HUES6 (cell line): ENCODE data around the gene PRM1.

Experiments used
- H3K27ac ChIP-seq: 2 replicates; pipeline ENCODE4 v1.7.0; 2013; ENCODE audit warnings: low read depth, mild to moderate bottlenecking, low read length, inconsistent platforms
- H3K27me3 ChIP-seq: 2 replicates; pipeline ENCODE4 v1.6.1; 2013; ENCODE audit warnings: low read length; ENCODE audit not compliant: control insufficient read depth, insufficient read depth
- H3K36me3 ChIP-seq: 2 replicates; pipeline ENCODE4 v1.6.1; 2013; ENCODE audit warnings: low read length; ENCODE audit not compliant: control insufficient read depth, insufficient read depth
- H3K4me1 ChIP-seq: 2 replicates; pipeline ENCODE4 v1.6.1; 2013; ENCODE audit warnings: low read length; ENCODE audit not compliant: control insufficient read depth, insufficient read depth
- H3K4me3 ChIP-seq: 2 replicates; pipeline ENCODE4 v1.5.1; 2013; ENCODE audit warnings: low read depth, low read length
- H3K9ac ChIP-seq: one replicate; pipeline ENCODE4 v1.6.1; 2013; ENCODE audit warnings: mild to moderate bottlenecking, low read length
- H3K9me3 ChIP-seq: 2 replicates; pipeline ENCODE4 v1.6.1; 2013; ENCODE audit warnings: low read depth, low read length; ENCODE audit not compliant: control insufficient read depth, insufficient read depth

The PRM1 gene

DNA sequence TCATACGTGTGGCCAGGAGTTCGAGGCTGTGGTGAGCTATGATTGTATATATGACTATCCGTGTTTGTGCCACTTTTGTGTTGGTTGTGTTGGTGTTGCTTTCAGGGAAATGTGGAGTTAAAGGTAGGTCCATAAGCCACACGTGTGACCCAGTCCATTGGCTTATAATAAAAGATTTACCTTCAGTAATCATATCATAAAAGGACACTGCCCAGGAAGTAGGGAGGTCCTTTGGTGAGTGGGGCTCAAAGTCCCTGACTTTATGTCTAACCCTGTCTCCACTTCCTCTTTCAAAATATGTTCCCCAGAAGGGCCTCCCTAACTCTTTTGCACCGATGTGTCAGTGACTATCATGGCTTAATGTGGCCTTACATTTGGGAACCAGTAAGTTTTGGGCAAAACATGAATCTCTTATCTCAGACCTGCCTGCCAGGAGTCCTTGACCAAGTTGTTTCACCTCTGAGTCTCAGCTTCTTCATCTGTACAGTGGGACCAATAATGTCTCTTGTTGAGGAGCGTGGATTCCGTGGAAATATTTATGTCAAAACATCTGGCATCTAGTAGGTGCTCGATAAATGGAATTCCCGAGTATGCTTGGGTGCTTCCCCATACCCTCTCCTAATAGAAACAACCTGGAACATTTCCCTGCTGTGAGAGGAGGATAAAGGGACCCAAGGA lies 16.8 kb downstream of the PRM1 start:
- H3K27me3 ChIP-seq, result no peaks in the 10 kb centered on the region
- H3K4me3 ChIP-seq, result no peak overlapping the region
- no peaks in the 10 kb centered on the region for H3K9me3 ChIP-seq
- no peak overlapping the region for H3K27ac ChIP-seq
- H3K36me3 ChIP-seq, result no peaks in the 10 kb centered on the region
- H3K9ac ChIP-seq, result no peak overlapping the region
- 0 out of 2 replicates have a peak, but pooled peaks cover 8% of the 10 kb centered on the region for H3K4me1 ChIP-seq

DNA sequence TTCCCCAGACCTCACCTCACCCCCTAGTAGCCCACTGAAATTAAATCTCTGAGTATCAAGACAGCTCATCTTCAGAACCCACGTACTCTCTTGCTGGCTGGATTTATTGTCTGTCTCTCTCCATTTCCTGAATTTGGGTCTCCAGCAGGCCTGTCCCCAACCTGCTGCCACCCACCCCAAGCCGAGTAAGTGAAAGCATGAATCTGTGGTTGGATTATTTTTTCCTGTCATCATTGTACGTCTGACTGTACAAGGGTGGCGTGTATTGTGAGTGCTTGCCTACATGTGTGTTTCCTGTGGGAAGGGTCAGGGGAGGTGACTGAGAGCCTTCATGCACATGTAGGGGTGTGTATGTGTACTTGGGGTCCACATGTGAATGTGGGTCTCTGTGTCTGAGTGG lies 17.4 kb downstream of the PRM1 start:
- Histone ChIP-seq H3K9ac (no peak overlapping the region), H3K4me1 (0 out of 2 replicates have a peak, but pooled peaks cover 8% of the 10 kb centered on the region), H3K9me3 (no peaks in the 10 kb centered on the region), H3K4me3 (no peak overlapping the region), H3K27me3 (no peaks in the 10 kb centered on the region), H3K27ac (no peak overlapping the region), H3K36me3 (no peaks in the 10 kb centered on the region)

DNA sequence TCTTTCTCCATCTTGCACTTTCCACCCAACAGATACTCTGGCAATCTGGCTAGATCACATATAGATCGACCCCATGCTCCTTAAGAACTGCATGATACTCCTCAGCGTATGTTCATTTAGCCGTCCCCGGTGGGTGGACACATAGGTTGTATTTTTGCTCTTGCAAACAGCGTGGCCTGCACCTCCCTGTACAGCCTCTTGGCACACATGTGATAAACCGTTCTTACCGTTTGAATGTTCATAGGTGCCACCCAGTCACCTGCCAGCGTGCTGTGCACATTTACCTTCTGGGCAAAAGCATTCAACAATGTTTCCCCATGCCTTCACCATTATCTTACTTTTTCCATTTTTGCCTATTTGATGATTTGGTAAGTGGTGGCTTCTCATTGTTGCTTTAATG lies 18.2 kb downstream of the PRM1 start:
- no peaks in the 10 kb centered on the region for H3K36me3 ChIP-seq
- no peak overlapping the region for H3K9ac ChIP-seq
- H3K4me1 ChIP-seq, result 0 out of 2 replicates have a peak, but pooled peaks cover 8% of the 10 kb centered on the region
- H3K27ac ChIP-seq, result no peak overlapping the region
- H3K4me3 ChIP-seq, result no peak overlapping the region
- H3K9me3 ChIP-seq, result no peaks in the 10 kb centered on the region
- no peaks in the 10 kb centered on the region for H3K27me3 ChIP-seq

DNA sequence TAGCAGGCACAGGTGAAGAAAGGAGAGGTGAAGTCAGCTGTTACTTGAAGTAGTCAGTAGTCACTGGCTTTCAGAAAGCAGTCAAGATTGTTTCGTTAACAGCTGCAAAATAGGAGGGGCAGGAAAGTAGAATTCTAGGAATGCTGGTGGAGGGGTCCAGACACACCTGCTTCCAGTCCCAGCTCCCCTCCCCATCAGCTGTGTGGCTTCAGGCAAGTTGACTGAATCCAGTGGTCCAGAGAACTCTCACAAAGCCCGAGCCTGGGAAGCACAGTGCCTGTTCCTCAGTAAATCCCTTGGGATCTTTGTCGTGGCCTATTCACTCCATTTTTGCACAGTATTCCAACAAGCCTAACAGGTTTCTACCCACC lies 20.5 kb downstream of the PRM1 start:
- Histone ChIP-seq H3K9me3 (no peaks in the 10 kb centered on the region), H3K27ac (no peak overlapping the region), H3K4me3 (no peak overlapping the region), H3K36me3 (no peaks in the 10 kb centered on the region), H3K4me1 (peaks cover 15% of the 10 kb centered on the region; the same call in 1 of the 2 replicates), H3K9ac (no peak overlapping the region), H3K27me3 (no peaks in the 10 kb centered on the region)

DNA sequence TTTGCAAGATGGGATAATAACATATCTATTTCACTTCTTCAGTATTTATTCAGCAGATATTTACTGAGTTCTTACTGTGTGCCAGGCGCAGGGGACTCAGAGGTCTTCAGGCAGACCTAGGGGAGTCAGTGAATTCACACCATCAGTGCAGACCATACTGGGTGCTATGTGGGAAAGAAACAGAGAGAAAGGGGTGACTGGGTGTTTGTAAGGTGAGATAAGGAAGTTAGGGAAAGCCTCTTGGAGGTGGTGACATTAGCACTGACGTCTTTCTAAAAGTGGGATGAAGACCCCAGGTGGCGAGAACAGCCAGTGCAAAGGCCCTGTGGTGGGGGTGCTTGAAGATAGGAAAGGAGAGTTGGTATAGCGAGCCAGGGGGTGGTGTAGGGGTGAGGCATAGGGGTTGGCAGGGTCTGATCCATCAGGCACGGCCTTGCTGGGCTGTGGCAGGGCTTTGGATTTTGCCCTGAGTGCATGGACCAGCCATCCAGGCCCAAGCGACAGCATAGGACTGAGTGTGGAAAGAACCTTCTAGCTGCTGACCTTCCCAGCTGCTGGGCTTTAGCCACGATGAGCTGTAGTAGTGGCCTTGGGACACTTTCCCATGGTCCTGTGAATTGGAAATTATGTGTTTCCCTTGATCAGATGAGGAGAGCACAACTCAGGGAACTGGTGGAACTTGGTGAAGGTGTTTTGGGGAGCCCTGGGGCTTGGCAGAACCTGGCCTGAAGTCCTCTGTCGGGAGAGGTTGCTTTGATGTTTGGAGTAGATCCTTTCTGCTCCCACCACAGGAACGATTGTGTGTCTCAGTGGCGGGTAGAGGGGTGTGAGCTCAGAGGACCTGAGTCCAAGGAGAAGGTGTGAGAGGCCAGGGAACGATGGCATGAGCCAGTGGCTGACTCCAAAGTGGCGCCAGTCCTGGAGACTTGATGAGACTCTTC lies 21.2 kb downstream of the PRM1 start:
- Histone ChIP-seq H3K4me3 (no peak overlapping the region), H3K9ac (no peak overlapping the region), H3K27me3 (no peaks in the 10 kb centered on the region), H3K36me3 (peaks cover under 1% of the 10 kb centered on the region; the same call in 1 of the 2 replicates), H3K27ac (no peak overlapping the region), H3K4me1 (peaks cover 15% of the 10 kb centered on the region; the same call in 1 of the 2 replicates), H3K9me3 (no peaks in the 10 kb centered on the region)

DNA sequence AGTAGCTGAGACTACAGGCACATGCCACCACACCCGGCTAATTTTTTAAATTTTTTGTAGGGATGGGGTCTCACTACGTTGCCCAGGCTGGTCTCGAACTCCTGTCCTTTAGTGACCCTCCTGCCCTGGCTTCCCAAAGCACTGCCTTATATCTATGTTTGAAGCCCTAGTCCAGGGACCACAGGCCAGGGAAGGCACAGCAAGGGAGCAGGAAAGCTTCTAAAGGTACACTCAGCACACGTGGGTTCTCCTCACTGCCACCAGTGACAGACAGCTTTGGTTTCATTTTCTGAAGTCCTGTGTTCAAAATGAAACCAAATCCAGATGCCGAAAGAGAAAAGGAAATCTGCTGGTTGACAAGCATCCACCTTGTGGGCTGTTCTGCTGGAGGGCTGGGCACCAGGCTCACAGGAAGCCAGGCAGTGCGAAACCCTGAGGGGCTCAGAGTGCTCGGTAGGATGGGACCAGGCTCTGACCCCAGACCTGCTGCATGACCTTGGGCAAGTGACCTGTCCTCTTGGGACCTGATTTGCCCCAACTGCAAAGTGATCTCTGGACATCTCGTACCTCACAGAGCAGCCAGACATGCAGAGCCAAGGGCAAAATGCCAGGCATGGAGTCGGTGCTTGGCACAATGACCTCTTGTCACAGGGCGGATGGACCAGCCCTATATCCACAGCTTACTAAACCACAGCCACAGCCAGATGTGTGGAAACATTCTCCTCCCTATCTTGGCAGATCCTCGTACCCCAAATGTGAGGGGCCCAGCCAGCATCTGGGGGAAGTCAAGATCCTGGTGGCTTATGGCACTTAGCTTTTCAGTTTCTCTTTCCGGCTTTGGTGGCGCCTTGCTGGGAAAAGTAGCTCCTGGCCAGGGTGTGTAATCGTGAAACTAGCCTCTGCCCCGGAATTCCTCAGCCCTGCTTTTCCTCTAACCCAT lies 22.3 kb downstream of the PRM1 start:
- no peaks in the 10 kb centered on the region for H3K27me3 ChIP-seq
- H3K36me3 ChIP-seq, result peaks cover 11% of the 10 kb centered on the region
- H3K27ac ChIP-seq, result no peak overlapping the region
- H3K4me1 ChIP-seq, result peaks cover 18% of the 10 kb centered on the region
- H3K9me3 ChIP-seq, result no peaks in the 10 kb centered on the region
- H3K9ac ChIP-seq, result no peak overlapping the region
- no peak overlapping the region for H3K4me3 ChIP-seq

DNA sequence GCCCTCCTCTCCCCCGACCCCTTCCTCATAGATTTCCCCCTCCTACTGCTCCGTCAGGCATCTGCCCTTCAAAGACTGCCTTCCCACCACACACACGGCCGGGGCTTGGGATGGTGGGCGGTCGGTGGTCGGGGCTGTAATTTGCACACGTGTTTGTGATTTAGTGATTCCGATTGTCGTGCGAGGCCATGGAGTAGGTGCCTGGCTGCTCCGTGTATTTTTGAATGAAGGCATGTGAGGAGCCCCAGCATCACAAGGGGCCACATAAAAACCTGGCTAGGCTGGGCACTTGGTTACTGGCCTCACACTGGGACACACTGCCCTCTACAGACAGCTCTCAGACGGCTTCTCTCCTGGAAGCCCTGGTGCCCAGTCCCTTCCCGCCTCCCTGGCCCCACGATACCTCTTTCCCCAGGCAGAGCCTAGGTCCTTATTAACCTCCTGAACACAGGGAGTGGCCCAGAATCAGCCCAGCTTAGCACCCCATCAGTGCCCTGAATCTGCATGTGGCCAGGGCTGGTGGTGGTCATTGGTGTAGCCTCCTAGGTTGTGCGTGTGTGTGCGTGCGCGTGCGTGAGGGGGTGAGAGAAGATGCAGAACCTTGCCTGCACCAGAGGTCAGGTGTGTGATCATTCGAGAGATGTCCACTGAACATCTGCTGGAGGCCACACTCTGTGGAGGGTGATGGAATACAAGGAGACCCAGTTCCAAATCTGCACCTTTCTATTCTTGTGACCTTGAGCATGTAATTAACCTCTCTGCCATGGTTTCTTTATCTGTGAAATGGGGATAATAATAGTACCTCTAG lies 23.8 kb downstream of the PRM1 start:
- Histone ChIP-seq H3K4me3 (peak overlapping the region; percentile 73), H3K9me3 (no peaks in the 10 kb centered on the region), H3K9ac (peak overlapping the region; percentile 14), H3K4me1 (peaks cover 26% of the 10 kb centered on the region), H3K36me3 (peaks cover 22% of the 10 kb centered on the region), H3K27me3 (no peaks in the 10 kb centered on the region), H3K27ac (no peak overlapping the region)

DNA sequence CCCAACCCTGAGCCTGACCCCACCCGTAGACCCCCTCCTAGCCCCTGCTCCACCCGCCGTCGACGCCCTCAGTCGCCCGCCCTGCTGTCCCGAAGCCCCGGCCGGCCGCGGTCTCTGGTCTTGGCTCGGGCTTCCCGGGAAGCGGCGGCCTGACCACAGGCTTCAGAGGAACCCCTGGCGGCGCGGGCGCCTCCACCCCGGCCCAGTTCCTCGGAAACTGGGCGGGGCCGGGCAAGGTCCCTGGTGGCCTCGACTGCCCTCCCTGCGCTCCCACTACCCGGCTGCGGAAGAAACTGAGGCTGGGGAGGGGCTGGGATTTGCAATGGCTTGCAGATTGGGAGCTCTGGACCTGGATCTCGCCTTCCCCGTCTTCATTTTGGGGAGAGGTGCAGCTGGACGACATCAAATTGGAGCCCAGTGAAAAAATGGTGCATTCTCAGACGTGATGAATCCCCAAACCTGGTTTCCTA lies 24.4 kb downstream of the PRM1 start:
- Histone ChIP-seq H3K4me1 (peaks cover 26% of the 10 kb centered on the region), H3K9ac (peak overlapping the region; percentile 64), H3K36me3 (peaks cover 22% of the 10 kb centered on the region), H3K9me3 (no peaks in the 10 kb centered on the region), H3K27me3 (no peaks in the 10 kb centered on the region), H3K4me3 (peak overlapping the region; percentile 73), H3K27ac (peak overlapping the region; percentile 63; the same call in 1 of the 2 replicates)

DNA sequence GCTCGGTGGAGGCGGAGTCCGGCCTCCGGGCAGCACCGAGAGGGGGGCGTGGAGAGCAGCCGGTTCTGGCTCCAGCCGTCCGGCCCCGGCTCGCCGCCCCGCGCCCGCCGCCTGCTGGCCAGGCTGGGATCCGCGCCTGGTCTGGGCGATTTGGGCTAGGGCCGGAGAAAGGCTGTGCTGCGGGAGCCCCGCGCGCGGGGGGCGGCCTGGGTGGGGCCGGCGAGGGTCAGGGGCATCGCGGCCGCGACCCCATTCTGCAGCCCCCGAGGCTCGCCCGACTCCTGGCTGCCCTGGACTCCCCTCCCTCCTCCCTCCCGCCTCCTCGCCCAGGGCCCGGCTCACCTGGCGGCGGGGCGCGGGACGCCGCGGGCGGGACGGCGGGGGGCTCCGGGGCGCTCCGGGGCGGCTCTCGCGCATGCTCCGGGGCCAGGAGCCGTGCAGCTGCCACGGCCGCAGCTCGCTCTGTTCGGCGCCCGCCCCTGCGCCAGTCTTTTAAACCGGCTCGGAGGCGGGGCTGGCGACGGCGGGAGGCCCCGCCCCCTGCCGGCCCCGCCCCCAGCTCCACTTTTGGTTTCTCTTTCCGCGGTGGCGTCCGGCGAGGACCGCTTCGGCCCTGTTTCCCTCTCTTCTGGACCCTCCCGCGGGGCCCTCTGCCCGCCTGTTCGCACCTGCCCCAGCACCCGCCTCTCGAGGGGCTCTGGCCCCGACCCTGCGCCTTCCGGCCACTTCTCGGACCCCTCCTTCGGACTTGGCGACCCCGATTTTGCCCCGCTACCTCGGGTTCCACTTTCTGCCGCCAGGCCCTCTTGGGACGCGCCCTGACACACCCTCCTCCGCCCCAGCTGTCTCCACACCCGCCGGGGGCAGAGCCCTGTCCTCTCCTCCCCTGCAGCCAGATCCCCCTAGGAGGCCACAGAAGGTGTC lies 25.1 kb downstream of the PRM1 start, which contains the start of gene SOCS1:
SOCS1 (minus strand) TSS at position 468 of the 924 bp plus-strand sequence. CDS start 726 bp downstream, outside the sequence.
- peak within 1 kb of the TSS; percentile 63; the same call in 1 of the 2 replicates for H3K27ac ChIP-seq
- H3K27me3 ChIP-seq, result no peaks in the 10 kb centered on the region
- peaks cover 22% of the 10 kb centered on the region for H3K36me3 ChIP-seq
- no peaks in the 10 kb centered on the region for H3K9me3 ChIP-seq
- peak within 1 kb of the TSS; percentile 72 for H3K9ac ChIP-seq
- H3K4me3 ChIP-seq, result peak within 1 kb of the TSS; percentile 80
- peaks cover 26% of the 10 kb centered on the region for H3K4me1 ChIP-seq
